Right ventricle myocardium superior (tissue), 1 donor: Measurements from ENCODE around the gene U2AF1L4. TPM values are rescaled to one million over a fixed set of nuclear protein-coding genes. Genes with fewer than 3 reads are reported as not detected.

ENCODE experiments used
- ATAC-seq: fragments of 200-7000 bp; cut with Tn5 transposase; one replicate; pipeline ENCODE4 v1.9.1; 2020; ENCODE audit warnings: mild to moderate bottlenecking; ENCODE audit not compliant: poor library complexity
- DNase-seq: peaks from one replicate; pipeline ENCODE4 v3.0.0-alpha.2; 2020
- intact Hi-C: fragments of 100-400 bp; cut with DNase I; formaldehyde crosslinking; loops from one replicate; pipeline ENCODE4 v1.11.2; 2022
- total RNA-seq: library from RNA; stranded (reverse); fragmentation: NEBNext Ultra II Directional; extraction: Animal tissue kit (Norgen Biotek cat#: 25700); gene quantifications from one replicate; pipeline ENCODE4 v1.2.1, GENCODE V29; 2021
- donor health status: DM: no; HTN: yes; CAD: no; lungs with severe emphysema.

U2AF1L4 gene
- total RNA-seq, 1 donor from 2014 or later: 22.6 TPM

- no peak for DNase-seq
- ATAC-seq: peak; percentile 12
- intact Hi-C loops: no loop called here
Measured at GRCh38 chr19:35766571-35767104, 21.4 kb upstream of the U2AF1L4 start.

- DNase-seq: no peak
- ATAC-seq: no peak
- intact Hi-C loops: no loop called here
Measured at GRCh38 chr19:35764432-35765315, 19.5 kb upstream of the U2AF1L4 start.

GRCh38 chr19:35760711-35761349, 15.6 kb upstream of the U2AF1L4 start:
- intact Hi-C loops: no loop called here
- no peak for DNase-seq
- no peak for ATAC-seq

GRCh38 chr19:35759697-35760096, 14.5 kb upstream of the U2AF1L4 start:
- no peak for ATAC-seq
- intact Hi-C loops: loop anchor here (5.0 kb wide), 1 partner anchor 173 kb away; no protein-coding TSS in a partner anchor
- DNase-seq: peak; percentile 22

- intact Hi-C loops: loop anchor here (5.0 kb wide), 1 partner anchor 174 kb away; no protein-coding TSS in a partner anchor
- DNase-seq: peak; percentile 99
- peak; percentile 76 for ATAC-seq
Measured at GRCh38 chr19:35757749-35758608, 12.8 kb upstream of the U2AF1L4 start, which contains the start of gene PROSER3. Gene PROSER3, plus strand, starts transcription at chr19:35758176. Its CDS starts 40 bp downstream, at chr19:35758216.

- ATAC-seq: peak; percentile 52
- intact Hi-C loops: loop anchor here (5.0 kb wide), 1 partner anchor 175 kb away; no protein-coding TSS in a partner anchor
- DNase-seq: peak; percentile 94
Measured at GRCh38 chr19:35757231-35757748, 12.1 kb upstream of the U2AF1L4 start.

- peak; percentile 88 for DNase-seq
- peak; percentile 47 for ATAC-seq
- intact Hi-C loops: loop anchor here (5.0 kb wide), 1 partner anchor 176 kb away; no protein-coding TSS in a partner anchor
Measured at GRCh38 chr19:35756377-35757230, 11.4 kb upstream of the U2AF1L4 start, which contains the start of gene HSPB6. Gene HSPB6, minus strand, starts transcription at chr19:35757029. Its CDS starts 21 bp downstream, at chr19:35757008.

- peak; percentile 94 for DNase-seq
- intact Hi-C loops: loop anchor here (5.0 kb wide), 1 partner anchor 177 kb away; no protein-coding TSS in a partner anchor
- peak; percentile 60 for ATAC-seq
Measured at GRCh38 chr19:35755550-35756376, 10.5 kb upstream of the U2AF1L4 start.

GRCh38 chr19:35755131-35755549, 9.9 kb upstream of the U2AF1L4 start:
- ATAC-seq (no peak), DNase-seq (no peak)
- intact Hi-C loops: loop anchor here (5.0 kb wide), 1 partner anchor 177 kb away; no protein-coding TSS in a partner anchor

- DNase-seq: peak; percentile 46
- no peak for ATAC-seq
- intact Hi-C loops: loop anchor here (5.0 kb wide), 1 partner anchor 178 kb away; no protein-coding TSS in a partner anchor
Measured at GRCh38 chr19:35754370-35755130, 9.3 kb upstream of the U2AF1L4 start.

- ATAC-seq: no peak
- peak; percentile 51 for DNase-seq
- intact Hi-C loops: no loop called here
Measured at GRCh38 chr19:35753634-35754369, 8.6 kb upstream of the U2AF1L4 start.

- DNase-seq: peak; percentile 48
Measured at GRCh38 chr19:35752746-35753350, 7.6 kb upstream of the U2AF1L4 start.

GRCh38 chr19:35751839-35752745, 6.9 kb upstream of the U2AF1L4 start:
- DNase-seq (peak; percentile 47), ATAC-seq (no peak)
- intact Hi-C loops: no loop called here

More at GRCh38 chr19:35752746-35753350, 7.6 kb upstream of the U2AF1L4 start:
- ATAC-seq: no peak
- intact Hi-C loops: no loop called here
